PC-3 (cell line): ENCODE measurements around the gene TAF1C. TPM values are rescaled to one million over a fixed set of nuclear protein-coding genes. Genes with fewer than 3 reads are reported as not detected.

Experiments used
- ATAC-seq: fragments of 200-7000 bp; cut with Tn5 transposase; 2 replicates; pipeline ENCODE4 v1.9.1; 2020; ENCODE audit warnings: mild to moderate bottlenecking, moderate library complexity
- BruUV-seq: library from RNA; stranded (reverse); fragments of 400-500 nt; replicated peaks from 2 replicates; lab custom pipeline; 2021; lab: Mats Ljungman, UMichigan
- CTCF ChIA-PET: fragments of 300-600 bp; sonication (Branson Sonifier 250); formaldehyde crosslinking; loops from one replicate; lab custom pipeline; 2022; ENCODE audit warnings: antibody characterized with exemption; lab: Charles Lee
- POLR2A ChIA-PET: fragments of 300-600 bp; sonication (Branson Sonifier 250); formaldehyde crosslinking; loops from one replicate; lab custom pipeline; 2022; ENCODE audit warnings: antibody characterized with exemption; ENCODE audit not compliant: unreplicated experiment; lab: Charles Lee
- DNase-seq: peaks from one replicate; pipeline ENCODE4 v3.0.0-alpha.2; 2015
- H2AFZ ChIP-seq: fragments of 300-600 bp; sonication (generic); 2 replicates; pipeline ENCODE4 v1.6.0; 2016; ENCODE audit warnings: antibody characterized with exemption, low read length
- H3F3A ChIP-seq: fragments of 300-600 bp; sonication (generic); one replicate; pipeline ENCODE4 v1.6.0; 2017; ENCODE audit warnings: antibody characterized with exemption, low read length, control low read depth, mild to moderate bottlenecking; ENCODE audit not compliant: unreplicated experiment
- H3K27ac ChIP-seq: fragments of 300-600 bp; sonication (generic); 2 replicates; pipeline ENCODE4 v1.5.1; 2016; ENCODE audit warnings: mild to moderate bottlenecking, low read length
- H3K27me3 ChIP-seq: fragments of 300-600 bp; sonication (generic); 2 replicates; pipeline ENCODE4 v1.6.1; 2016; ENCODE audit warnings: low read length, mixed read lengths
- H3K36me3 ChIP-seq: fragments of 300-600 bp; sonication (generic); 2 replicates; pipeline ENCODE4 v1.6.1; 2016; ENCODE audit warnings: low read depth, mixed run types, low read length, mixed read lengths
- H3K4me1 ChIP-seq: fragments of 300-600 bp; sonication (generic); 2 replicates; pipeline ENCODE4 v1.5.1; 2016; ENCODE audit warnings: low read length; ENCODE audit not compliant: insufficient read depth
- H3K4me2 ChIP-seq: fragments of 300-600 bp; sonication (generic); 2 replicates; pipeline ENCODE4 v1.6.0; 2016; ENCODE audit warnings: low read length
- H3K4me3 ChIP-seq: fragments of 300-600 bp; sonication (generic); 2 replicates; pipeline ENCODE4 v1.5.1; 2016; ENCODE audit warnings: mild to moderate bottlenecking, low read length, mixed read lengths
- H3K79me2 ChIP-seq: fragments of 300-600 bp; sonication (generic); 2 replicates; pipeline ENCODE4 v1.6.1; 2017; ENCODE audit warnings: low read length, mixed read lengths
- H3K9ac ChIP-seq: fragments of 300-600 bp; sonication (generic); 2 replicates; pipeline ENCODE4 v1.6.0; 2016; ENCODE audit warnings: mild to moderate bottlenecking, low read length
- H3K9me2 ChIP-seq: fragments of 300-600 bp; sonication (generic); replicated peaks from 2 replicates; pipeline ENCODE4 v1.6.1; 2016; ENCODE audit warnings: mixed run types, low read length, mixed read lengths
- H3K9me3 ChIP-seq: fragments of 300-600 bp; sonication (generic); 2 replicates; pipeline ENCODE4 v1.6.1; 2016; ENCODE audit warnings: low read length, mixed read lengths
- H4K20me1 ChIP-seq: fragments of 300-600 bp; sonication (generic); 2 replicates; pipeline ENCODE4 v1.6.1; 2016; ENCODE audit warnings: low read length, mixed read lengths
- EZH2 ChIP-seq: fragments of 300-600 bp; sonication (generic); IDR thresholded peaks from one replicate; pipeline ENCODE4 v1.6.1; 2017; ENCODE audit warnings: antibody characterized with exemption, mild to moderate bottlenecking, low read length; ENCODE audit not compliant: unreplicated experiment
- EZH2phosphoT487 ChIP-seq: fragments of 300-600 bp; sonication (generic); IDR thresholded peaks from 2 replicates; pipeline ENCODE4 v1.6.1; 2018; ENCODE audit warnings: mild to moderate bottlenecking, antibody characterized with exemption, low read length, borderline replicate concordance
- intact Hi-C: fragments of 100-400 bp; cut with micrococcal nuclease; formaldehyde crosslinking; loops from 2 replicates; pipeline ENCODE4 v1.9.0; 2023
- total RNA-seq: library from RNA; depleted of rRNA; stranded (reverse); fragments of >200 nt; gene quantifications from 2 replicates; pipeline ENCODE4 v1.2.3, GENCODE V29; 2014
- TF ChIP-seq, protein P1 (sequence below): fragments of 300-600 bp; sonication (generic); conservative IDR thresholded peaks from 2 replicates; pipeline ENCODE4 v1.5.1; 2017; ENCODE audit warnings: antibody characterized with exemption, low read depth, mild to moderate bottlenecking, low read length

Gene TAF1C
- total RNA-seq, 1 experiment from 2014 or later = 21.8 TPM

DNA sequence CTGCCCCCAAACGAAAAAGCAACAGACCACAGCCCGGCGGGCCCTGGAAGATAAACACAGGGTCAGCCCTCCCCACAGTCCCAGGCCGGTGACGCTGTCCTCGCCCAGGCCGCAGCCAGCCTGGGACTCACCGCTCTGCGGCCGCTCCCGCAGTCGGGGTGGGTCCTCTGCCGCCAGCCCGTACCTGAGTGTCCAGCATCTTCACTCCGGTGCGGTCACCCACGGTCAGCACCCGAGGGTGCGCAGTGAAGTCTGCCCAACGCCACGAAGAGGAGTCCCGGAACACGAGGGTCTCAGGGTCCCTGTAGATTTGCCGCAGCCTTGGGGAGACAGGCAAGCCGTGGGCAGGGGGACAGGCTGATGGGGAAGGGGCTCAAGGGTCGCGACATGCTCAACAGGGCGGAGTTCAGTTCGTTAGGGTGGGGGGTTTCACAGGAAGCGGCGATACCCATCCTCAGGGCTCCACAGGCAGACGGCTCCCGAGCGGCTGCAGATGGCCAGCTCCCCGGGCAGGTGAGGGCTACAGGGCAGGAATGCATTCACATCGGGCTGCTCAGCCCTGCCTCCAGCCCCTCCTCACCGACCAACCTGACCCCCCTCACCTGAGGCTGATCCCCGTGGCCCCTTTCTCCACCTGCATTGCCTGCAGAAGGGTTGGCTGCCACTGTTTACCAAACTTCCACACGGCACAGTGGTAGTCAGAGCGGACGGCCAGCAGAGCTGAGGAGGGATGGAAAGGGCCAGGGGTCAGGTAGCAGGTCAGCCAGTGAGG is 5.5 kb downstream of the TAF1C start:
- H3K9me2 ChIP-seq = no peaks in the 10 kb centered on the region
- no peak overlapping the region for H3K9ac ChIP-seq
- POLR2A ChIA-PET = no interaction called here
- peaks cover 17% of the 10 kb centered on the region for H3K4me1 ChIP-seq
- H3K79me2 ChIP-seq = peaks cover 23% of the 10 kb centered on the region
- intact Hi-C loops = no loop called here
- ATAC-seq = no peak
- H3K4me3 ChIP-seq = no peak overlapping the region
- no peaks in the 10 kb centered on the region for H3K27me3 ChIP-seq
- CTCF ChIA-PET = no interaction called here
- BruUV-seq = no TSS peak
- no peak overlapping the region for H3K27ac ChIP-seq
- DNase-seq = no peak
- no peaks in the 10 kb centered on the region; the same call in 1 of the 2 replicates for H3K36me3 ChIP-seq
- H3F3A ChIP-seq = no peaks in the 10 kb centered on the region
- H3K4me2 ChIP-seq = no peak overlapping the region
- H3K9me3 ChIP-seq = no peaks in the 10 kb centered on the region
- no peaks in the 10 kb centered on the region for H4K20me1 ChIP-seq
- no peak overlapping the region for H2AFZ ChIP-seq
- TF ChIP-seq, protein P1, sequence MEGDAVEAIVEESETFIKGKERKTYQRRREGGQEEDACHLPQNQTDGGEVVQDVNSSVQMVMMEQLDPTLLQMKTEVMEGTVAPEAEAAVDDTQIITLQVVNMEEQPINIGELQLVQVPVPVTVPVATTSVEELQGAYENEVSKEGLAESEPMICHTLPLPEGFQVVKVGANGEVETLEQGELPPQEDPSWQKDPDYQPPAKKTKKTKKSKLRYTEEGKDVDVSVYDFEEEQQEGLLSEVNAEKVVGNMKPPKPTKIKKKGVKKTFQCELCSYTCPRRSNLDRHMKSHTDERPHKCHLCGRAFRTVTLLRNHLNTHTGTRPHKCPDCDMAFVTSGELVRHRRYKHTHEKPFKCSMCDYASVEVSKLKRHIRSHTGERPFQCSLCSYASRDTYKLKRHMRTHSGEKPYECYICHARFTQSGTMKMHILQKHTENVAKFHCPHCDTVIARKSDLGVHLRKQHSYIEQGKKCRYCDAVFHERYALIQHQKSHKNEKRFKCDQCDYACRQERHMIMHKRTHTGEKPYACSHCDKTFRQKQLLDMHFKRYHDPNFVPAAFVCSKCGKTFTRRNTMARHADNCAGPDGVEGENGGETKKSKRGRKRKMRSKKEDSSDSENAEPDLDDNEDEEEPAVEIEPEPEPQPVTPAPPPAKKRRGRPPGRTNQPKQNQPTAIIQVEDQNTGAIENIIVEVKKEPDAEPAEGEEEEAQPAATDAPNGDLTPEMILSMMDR = no peak
- TF ChIP-seq EZH2 (no peak), EZH2phosphoT487 (no peak)

DNA sequence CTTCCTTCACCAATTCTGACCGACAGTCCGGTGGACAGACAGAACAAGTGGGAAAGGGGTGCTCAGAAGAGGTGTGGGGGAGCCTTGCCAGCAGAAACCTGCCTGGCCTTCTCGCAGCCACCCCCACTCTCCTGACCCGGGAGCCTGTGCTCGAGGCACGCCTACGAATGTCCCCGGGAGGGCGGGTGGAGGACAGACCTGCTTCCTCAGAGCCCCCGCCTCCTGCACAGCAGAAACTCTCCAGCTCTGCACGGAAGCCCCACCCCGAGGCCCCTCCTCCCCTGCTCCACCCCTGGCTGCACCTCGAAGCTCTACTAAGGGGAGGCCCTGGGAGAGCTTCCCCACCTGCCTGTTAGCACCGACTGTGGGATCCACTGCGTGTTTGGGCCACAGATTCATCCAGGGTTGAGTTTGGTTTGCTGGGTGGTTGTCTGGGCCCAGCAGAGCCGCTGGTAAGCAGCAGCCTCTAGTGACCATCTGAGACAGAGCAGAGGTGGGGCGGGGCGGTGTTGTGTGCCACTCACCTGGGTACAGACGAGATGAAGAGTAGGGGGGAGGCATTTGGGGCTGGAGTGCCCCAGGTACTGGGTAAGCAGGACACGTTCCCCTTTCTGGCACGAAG is 6.2 kb downstream of the TAF1C start:
- ChIA-PET CTCF (no interaction called here), POLR2A (no interaction called here)
- no peak overlapping the region for H3K4me3 ChIP-seq
- H3K9me2 ChIP-seq = no peaks in the 10 kb centered on the region
- H3K79me2 ChIP-seq = peaks cover 16% of the 10 kb centered on the region
- no peaks in the 10 kb centered on the region for H4K20me1 ChIP-seq
- no peak overlapping the region for H3K4me2 ChIP-seq
- no peak overlapping the region for H2AFZ ChIP-seq
- intact Hi-C loops = no loop called here
- DNase-seq = no peak
- H3K4me1 ChIP-seq = peaks cover 20% of the 10 kb centered on the region
- no peaks in the 10 kb centered on the region for H3K9me3 ChIP-seq
- TF ChIP-seq, protein P1 = no peak
- TF ChIP-seq EZH2 (no peak), EZH2phosphoT487 (no peak)
- ATAC-seq = no peak
- no TSS peak for BruUV-seq
- no peak overlapping the region for H3K9ac ChIP-seq
- no peaks in the 10 kb centered on the region for H3F3A ChIP-seq
- no peaks in the 10 kb centered on the region; the same call in 1 of the 2 replicates for H3K36me3 ChIP-seq
- H3K27ac ChIP-seq = no peak overlapping the region
- H3K27me3 ChIP-seq = no peaks in the 10 kb centered on the region
